HepG2 (cell line): ENCODE measurements around the gene SNRNP27. TPM values are rescaled to one million over a fixed set of nuclear protein-coding genes. Genes with fewer than 3 reads are reported as not detected.
A peak's percentile ranks its signal among the peaks of the same experiment; 100 is the strongest.

Source experiments
- ATF7-NPFF ChIP-seq: sonication (generic); formaldehyde crosslinking; IDR thresholded peaks from 2 replicates; pipeline ENCODE4 v1.8.1; 2023; ENCODE audit warnings: mild to moderate bottlenecking, low read depth, missing genetic modification reagents, moderate library complexity
- FOSL2 ChIP-seq: sonication (generic); formaldehyde crosslinking; IDR thresholded peaks from 2 replicates; pipeline ENCODE4 v1.4.0; 2020; ENCODE audit warnings: missing genetic modification reagents
- KDM5B ChIP-seq: sonication (generic); formaldehyde crosslinking; IDR thresholded peaks from 2 replicates; pipeline ENCODE4 v1.4.0; 2020; ENCODE audit warnings: missing genetic modification reagents, mild to moderate bottlenecking, borderline replicate concordance
- KLF16 ChIP-seq, 2 experiments: sonication (generic) in 1 of 2; formaldehyde crosslinking in 1 of 2; IDR thresholded peaks; 2 replicates each; pipeline versions ENCODE4 v1.6.1 to v1.8.0; 2016 to 2023; ENCODE audit warnings: missing genetic modification reagents in 2 of 2, missing compliant biosample characterization in 1 of 2
- KLF9 ChIP-seq: IDR thresholded peaks from 2 replicates; pipeline ENCODE4 v1.6.1; 2016; ENCODE audit warnings: low read depth
- MEIS1 ChIP-seq: sonication (generic); formaldehyde crosslinking; IDR thresholded peaks from 2 replicates; pipeline ENCODE4 v1.9.0; 2021; ENCODE audit warnings: mild to moderate bottlenecking, missing genetic modification reagents, moderate library complexity, borderline replicate concordance
- MTF1 ChIP-seq: sonication (generic); formaldehyde crosslinking; IDR thresholded peaks from 2 replicates; pipeline ENCODE4 v1.5.0; 2020; ENCODE audit warnings: missing genetic modification reagents
- PITX1 ChIP-seq: sonication (generic); formaldehyde crosslinking; IDR thresholded peaks from 2 replicates; pipeline ENCODE4 v1.5.1; 2020; ENCODE audit warnings: mild to moderate bottlenecking, missing genetic modification reagents
- SNAPC2 ChIP-seq: sonication (generic); formaldehyde crosslinking; IDR thresholded peaks from 2 replicates; pipeline ENCODE4 v1.8.1; 2022; ENCODE audit warnings: mild to moderate bottlenecking, missing genetic modification reagents
- ZBTB20 ChIP-seq: sonication (generic); formaldehyde crosslinking; IDR thresholded peaks from 2 replicates; pipeline ENCODE4 v1.8.1; 2023; ENCODE audit warnings: missing genetic modification reagents, low read depth, mild to moderate bottlenecking, borderline replicate concordance
- ZNF143 ChIP-seq: sonication (generic); formaldehyde crosslinking; IDR thresholded peaks from 2 replicates; pipeline ENCODE4 v1.4.0; 2020; ENCODE audit warnings: missing genetic modification reagents
- ZNF230 ChIP-seq: sonication (generic); formaldehyde crosslinking; IDR thresholded peaks from 2 replicates; pipeline ENCODE4 v1.4.0; 2020; ENCODE audit warnings: mild to moderate bottlenecking, missing genetic modification reagents
- ZNF496 ChIP-seq: sonication (generic); formaldehyde crosslinking; IDR thresholded peaks from 2 replicates; pipeline ENCODE4 v1.8.1; 2023; ENCODE audit warnings: mild to moderate bottlenecking, moderate library complexity, missing genetic modification reagents; ENCODE audit not compliant: insufficient replicate concordance
- ZNF563 ChIP-seq: sonication (generic); formaldehyde crosslinking; IDR thresholded peaks from 2 replicates; pipeline ENCODE4 v1.8.0; 2022; ENCODE audit warnings: mild to moderate bottlenecking, moderate library complexity, missing genetic modification reagents
- ZNF780A ChIP-seq: sonication (generic); formaldehyde crosslinking; IDR thresholded peaks from 2 replicates; pipeline ENCODE4 v1.8.0; 2022; ENCODE audit warnings: mild to moderate bottlenecking, missing genetic modification reagents, moderate library complexity
- polyA plus RNA-seq, 8 experiments: library from polyadenylated mRNA; depleted of rRNA in 3 of 8; stranded (reverse) in 7 of 8; unstranded in 1 of 8; fragments of >200 nt; fragmentation: Illumina TruSeq in 4 of 8; extraction: Trizol in 4 of 8; gene quantifications; 2 replicates each; pipeline versions ENCODE4 v1.2.1 to v1.2.3, GENCODE V29; 2011 to 2016; ENCODE audit warnings: low read depth in 4 of 8, missing spikeins in 1 of 8, mixed read lengths in 1 of 8; ENCODE audit not compliant: insufficient read depth in 1 of 8
- total RNA-seq, 5 experiments: library from RNA; depleted of rRNA; stranded (reverse); fragments of >200 nt; fragmentation: Illumina TruSeq; extraction: Trizol; gene quantifications; 2 replicates each; pipeline ENCODE4 v1.2.3, GENCODE V29; 2016; ENCODE audit warnings: low read depth in 1 of 5
- TF ChIP-seq, protein P1 (sequence below): sonication (generic); formaldehyde crosslinking; IDR thresholded peaks from 2 replicates; pipeline ENCODE4 v1.5.1; 2020; ENCODE audit warnings: mild to moderate bottlenecking, missing genetic modification reagents, borderline replicate concordance
- TF ChIP-seq, protein P2 (sequence below): sonication (generic); formaldehyde crosslinking; IDR thresholded peaks from 2 replicates; pipeline ENCODE4 v1.9.0; 2021; ENCODE audit warnings: mild to moderate bottlenecking, missing genetic modification reagents
- TF ChIP-seq, protein P3 (sequence below): sonication (generic); formaldehyde crosslinking; IDR thresholded peaks from 2 replicates; pipeline ENCODE4 v1.4.0; 2020; ENCODE audit warnings: missing genetic modification reagents, mild to moderate bottlenecking, borderline replicate concordance
- TF ChIP-seq, protein P4 (sequence below): IDR thresholded peaks from 2 replicates; pipeline ENCODE4 v1.6.1; 2016; ENCODE audit warnings: missing genetic modification reagents, missing compliant biosample characterization

The SNRNP27 gene
- total and polyA plus RNA-seq, 2 of the 13 experiments (the other 11 are each of a cell fraction or from before 2014, with no cell fraction given), result 49.8 to 54.6 TPM

DNA sequence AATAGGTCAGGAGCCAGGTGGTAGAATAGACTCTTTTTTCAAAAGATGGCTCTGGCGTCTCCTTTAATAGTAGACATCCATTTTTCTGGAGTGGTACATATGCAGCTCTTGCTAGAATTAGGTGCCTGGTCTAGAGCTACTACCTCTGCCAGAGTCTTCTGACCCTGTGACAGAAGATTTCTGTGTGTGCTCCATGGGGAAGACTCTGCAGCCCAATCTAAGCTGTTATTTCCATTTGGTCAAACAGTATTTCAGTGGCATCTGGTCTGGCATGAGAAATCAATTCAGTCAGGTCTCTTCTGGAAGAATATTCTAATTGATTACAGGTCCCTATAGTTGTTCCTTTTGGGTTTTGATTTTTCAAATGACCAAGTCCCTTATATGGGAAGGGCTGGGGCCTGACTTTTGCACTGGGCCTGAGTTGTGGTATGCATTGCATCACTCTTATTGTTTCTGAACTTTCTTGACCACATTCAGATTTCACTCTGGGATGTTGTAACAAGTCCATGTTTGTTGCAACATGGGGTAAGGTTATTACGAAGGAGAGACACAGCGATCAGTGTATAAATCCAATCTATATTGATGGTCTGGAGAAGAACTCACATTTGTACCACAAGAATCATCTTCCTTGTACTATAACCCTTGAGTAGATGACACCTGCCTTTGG is 33.2 kb downstream of the SNRNP27 start (continued):
- peak; percentile 63 for TF ChIP-seq FOSL2
- TF ChIP-seq ZNF563 (CRISPR knock-in tag), result no peak
- no peak for TF ChIP-seq KDM5B (CRISPR knock-in tag)
- TF ChIP-seq, protein P1, sequence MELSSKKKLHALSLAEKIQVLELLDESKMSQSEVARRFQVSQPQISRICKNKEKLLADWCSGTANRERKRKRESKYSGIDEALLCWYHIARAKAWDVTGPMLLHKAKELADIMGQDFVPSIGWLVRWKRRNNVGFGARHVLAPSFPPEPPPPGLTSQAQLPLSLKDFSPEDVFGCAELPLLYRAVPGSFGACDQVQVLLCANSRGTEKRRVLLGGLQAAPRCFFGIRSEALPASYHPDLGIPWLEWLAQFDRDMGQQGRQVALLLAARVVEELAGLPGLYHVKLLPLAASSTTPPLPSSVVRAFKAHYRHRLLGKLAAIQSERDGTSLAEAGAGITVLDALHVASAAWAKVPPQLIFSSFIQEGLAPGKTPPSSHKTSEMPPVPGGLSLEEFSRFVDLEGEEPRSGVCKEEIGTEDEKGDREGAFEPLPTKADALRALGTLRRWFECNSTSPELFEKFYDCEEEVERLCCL (CRISPR knock-in tag), result no peak
- TF ChIP-seq, protein P2, sequence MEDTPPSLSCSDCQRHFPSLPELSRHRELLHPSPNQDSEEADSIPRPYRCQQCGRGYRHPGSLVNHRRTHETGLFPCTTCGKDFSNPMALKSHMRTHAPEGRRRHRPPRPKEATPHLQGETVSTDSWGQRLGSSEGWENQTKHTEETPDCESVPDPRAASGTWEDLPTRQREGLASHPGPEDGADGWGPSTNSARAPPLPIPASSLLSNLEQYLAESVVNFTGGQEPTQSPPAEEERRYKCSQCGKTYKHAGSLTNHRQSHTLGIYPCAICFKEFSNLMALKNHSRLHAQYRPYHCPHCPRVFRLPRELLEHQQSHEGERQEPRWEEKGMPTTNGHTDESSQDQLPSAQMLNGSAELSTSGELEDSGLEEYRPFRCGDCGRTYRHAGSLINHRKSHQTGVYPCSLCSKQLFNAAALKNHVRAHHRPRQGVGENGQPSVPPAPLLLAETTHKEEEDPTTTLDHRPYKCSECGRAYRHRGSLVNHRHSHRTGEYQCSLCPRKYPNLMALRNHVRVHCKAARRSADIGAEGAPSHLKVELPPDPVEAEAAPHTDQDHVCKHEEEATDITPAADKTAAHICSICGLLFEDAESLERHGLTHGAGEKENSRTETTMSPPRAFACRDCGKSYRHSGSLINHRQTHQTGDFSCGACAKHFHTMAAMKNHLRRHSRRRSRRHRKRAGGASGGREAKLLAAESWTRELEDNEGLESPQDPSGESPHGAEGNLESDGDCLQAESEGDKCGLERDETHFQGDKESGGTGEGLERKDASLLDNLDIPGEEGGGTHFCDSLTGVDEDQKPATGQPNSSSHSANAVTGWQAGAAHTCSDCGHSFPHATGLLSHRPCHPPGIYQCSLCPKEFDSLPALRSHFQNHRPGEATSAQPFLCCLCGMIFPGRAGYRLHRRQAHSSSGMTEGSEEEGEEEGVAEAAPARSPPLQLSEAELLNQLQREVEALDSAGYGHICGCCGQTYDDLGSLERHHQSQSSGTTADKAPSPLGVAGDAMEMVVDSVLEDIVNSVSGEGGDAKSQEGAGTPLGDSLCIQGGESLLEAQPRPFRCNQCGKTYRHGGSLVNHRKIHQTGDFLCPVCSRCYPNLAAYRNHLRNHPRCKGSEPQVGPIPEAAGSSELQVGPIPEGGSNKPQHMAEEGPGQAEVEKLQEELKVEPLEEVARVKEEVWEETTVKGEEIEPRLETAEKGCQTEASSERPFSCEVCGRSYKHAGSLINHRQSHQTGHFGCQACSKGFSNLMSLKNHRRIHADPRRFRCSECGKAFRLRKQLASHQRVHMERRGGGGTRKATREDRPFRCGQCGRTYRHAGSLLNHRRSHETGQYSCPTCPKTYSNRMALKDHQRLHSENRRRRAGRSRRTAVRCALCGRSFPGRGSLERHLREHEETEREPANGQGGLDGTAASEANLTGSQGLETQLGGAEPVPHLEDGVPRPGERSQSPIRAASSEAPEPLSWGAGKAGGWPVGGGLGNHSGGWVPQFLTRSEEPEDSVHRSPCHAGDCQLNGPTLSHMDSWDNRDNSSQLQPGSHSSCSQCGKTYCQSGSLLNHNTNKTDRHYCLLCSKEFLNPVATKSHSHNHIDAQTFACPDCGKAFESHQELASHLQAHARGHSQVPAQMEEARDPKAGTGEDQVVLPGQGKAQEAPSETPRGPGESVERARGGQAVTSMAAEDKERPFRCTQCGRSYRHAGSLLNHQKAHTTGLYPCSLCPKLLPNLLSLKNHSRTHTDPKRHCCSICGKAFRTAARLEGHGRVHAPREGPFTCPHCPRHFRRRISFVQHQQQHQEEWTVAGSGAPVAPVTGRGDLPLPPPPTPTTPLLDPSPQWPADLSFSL, result no peak
- TF ChIP-seq ATF7-NPFF (CRISPR knock-in tag), result no peak
- no peak for TF ChIP-seq MTF1 (CRISPR knock-in tag)
- no peak for TF ChIP-seq ZNF496 (CRISPR knock-in tag)
- TF ChIP-seq, protein P3, sequence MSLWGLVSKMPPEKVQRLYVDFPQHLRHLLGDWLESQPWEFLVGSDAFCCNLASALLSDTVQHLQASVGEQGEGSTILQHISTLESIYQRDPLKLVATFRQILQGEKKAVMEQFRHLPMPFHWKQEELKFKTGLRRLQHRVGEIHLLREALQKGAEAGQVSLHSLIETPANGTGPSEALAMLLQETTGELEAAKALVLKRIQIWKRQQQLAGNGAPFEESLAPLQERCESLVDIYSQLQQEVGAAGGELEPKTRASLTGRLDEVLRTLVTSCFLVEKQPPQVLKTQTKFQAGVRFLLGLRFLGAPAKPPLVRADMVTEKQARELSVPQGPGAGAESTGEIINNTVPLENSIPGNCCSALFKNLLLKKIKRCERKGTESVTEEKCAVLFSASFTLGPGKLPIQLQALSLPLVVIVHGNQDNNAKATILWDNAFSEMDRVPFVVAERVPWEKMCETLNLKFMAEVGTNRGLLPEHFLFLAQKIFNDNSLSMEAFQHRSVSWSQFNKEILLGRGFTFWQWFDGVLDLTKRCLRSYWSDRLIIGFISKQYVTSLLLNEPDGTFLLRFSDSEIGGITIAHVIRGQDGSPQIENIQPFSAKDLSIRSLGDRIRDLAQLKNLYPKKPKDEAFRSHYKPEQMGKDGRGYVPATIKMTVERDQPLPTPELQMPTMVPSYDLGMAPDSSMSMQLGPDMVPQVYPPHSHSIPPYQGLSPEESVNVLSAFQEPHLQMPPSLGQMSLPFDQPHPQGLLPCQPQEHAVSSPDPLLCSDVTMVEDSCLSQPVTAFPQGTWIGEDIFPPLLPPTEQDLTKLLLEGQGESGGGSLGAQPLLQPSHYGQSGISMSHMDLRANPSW (CRISPR knock-in tag), result no peak
- no peak for TF ChIP-seq PITX1 (CRISPR knock-in tag)
- peak in 1 of 2 experiments; percentile 71; a peak in 1 of 4 replicates for TF ChIP-seq KLF16 (CRISPR knock-in tag; IDR thresholded peaks at IDR 0.05)
- TF ChIP-seq, protein P4, sequence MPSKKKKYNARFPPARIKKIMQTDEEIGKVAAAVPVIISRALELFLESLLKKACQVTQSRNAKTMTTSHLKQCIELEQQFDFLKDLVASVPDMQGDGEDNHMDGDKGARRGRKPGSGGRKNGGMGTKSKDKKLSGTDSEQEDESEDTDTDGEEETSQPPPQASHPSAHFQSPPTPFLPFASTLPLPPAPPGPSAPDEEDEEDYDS (CRISPR knock-in tag), result no peak
- no peak for TF ChIP-seq KLF9 (CRISPR knock-in tag)
- no peak for TF ChIP-seq ZNF230 (CRISPR knock-in tag)
- no peak for TF ChIP-seq ZBTB20 (CRISPR knock-in tag)
- TF ChIP-seq SNAPC2 (CRISPR knock-in tag), result no peak
- no peak for TF ChIP-seq MEIS1 (CRISPR knock-in tag)
- no peak for TF ChIP-seq ZNF143 (CRISPR knock-in tag)
- no peak for TF ChIP-seq ZNF780A (CRISPR knock-in tag)
